K562 (cell line): ENCODE data around the gene SLC12A6.

Experiments used
- ADNP ChIP-seq: fragments of 200-800 bp; sonication (Bioruptor generic); IDR thresholded peaks from 2 replicates; pipeline ENCODE4 v1.6.1; 2016; ENCODE audit warnings: missing genetic modification characterization, missing compliant biosample characterization
- HMGN3 ChIP-seq: IDR thresholded peaks from 2 replicates; pipeline ENCODE4 v1.6.1; 2011; ENCODE audit warnings: borderline replicate concordance, low read depth, mild to moderate bottlenecking, mixed read lengths, low read length; ENCODE audit not compliant: insufficient read length; ENCODE audit errors: extremely low read depth
- ZNF24 ChIP-seq: fragments of 450-650 bp; IDR thresholded peaks from 2 replicates; pipeline ENCODE4 v1.6.1; 2016
- TF ChIP-seq, protein P1 (sequence below): sonication (generic); formaldehyde crosslinking; IDR thresholded peaks from 2 replicates; pipeline ENCODE4 v1.8.1; 2023; ENCODE audit warnings: mild to moderate bottlenecking, missing genetic modification reagents

DNA sequence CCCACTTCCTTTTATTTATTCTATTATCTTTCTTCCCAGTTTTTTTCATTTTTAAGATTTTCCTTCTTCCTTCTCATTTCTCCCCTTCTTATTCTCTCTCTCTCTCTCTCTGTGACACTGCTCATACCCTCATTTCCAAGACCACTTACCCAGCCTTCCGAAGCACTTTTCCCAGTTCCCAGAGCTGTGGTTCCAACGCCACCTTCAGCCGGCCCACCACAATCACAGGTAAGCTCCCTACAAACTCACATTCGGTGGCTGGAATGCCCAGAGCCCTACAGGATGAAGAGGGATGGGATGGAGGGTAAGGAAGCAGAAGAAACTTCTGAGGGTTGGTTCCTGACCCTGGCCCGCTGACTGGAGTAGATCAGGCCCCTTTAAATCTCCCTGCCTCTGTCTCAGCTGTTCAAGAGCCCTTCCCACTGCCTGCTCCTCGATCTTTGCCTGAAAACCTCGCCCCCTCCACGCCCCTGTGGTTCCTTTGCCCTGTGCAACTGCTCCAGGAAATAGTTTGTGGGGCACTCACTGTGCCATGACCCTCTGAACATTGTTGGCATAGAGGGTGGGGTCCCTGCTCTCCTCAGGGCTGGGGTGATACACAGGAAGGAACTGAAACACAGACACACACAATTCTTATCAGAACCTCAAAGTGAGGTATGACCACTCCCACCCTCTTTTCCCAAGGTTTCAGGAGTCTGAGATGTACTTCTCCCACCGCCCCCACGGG is 24.6 kb upstream of the SLC12A6 start:
- TF ChIP-seq, protein P1, sequence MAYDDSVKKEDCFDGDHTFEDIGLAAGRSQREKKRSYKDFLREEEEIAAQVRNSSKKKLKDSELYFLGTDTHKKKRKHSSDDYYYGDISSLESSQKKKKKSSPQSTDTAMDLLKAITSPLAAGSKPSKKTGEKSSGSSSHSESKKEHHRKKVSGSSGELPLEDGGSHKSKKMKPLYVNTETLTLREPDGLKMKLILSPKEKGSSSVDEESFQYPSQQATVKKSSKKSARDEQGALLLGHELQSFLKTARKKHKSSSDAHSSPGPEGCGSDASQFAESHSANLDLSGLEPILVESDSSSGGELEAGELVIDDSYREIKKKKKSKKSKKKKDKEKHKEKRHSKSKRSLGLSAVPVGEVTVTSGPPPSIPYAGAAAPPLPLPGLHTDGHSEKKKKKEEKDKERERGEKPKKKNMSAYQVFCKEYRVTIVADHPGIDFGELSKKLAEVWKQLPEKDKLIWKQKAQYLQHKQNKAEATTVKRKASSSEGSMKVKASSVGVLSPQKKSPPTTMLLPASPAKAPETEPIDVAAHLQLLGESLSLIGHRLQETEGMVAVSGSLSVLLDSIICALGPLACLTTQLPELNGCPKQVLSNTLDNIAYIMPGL: no peak
- no peak for TF ChIP-seq ZNF24
- TF ChIP-seq ADNP (tag): no peak
- no peak for TF ChIP-seq HMGN3
